ENCODE results near the gene KRTAP10-6.
A peak's percentile ranks its signal among the peaks of the same experiment; 100 is the strongest.
"Not testable (repeated sequence)": the region's sequence is repeated elsewhere in the genome, so short reads cannot be mapped to it uniquely, and the experiment has no call there.

KRTAP10-6 gene

GRCh38 chr21:44618504-44618903, 26.2 kb upstream of the KRTAP10-6 start:
- peak in 3 of 51 donors; percentile 3 to 6 (median 4) for DNase-seq

GRCh38 chr21:44617071-44617501, 24.8 kb upstream of the KRTAP10-6 start:
- no peak for DNase-seq

DNA sequence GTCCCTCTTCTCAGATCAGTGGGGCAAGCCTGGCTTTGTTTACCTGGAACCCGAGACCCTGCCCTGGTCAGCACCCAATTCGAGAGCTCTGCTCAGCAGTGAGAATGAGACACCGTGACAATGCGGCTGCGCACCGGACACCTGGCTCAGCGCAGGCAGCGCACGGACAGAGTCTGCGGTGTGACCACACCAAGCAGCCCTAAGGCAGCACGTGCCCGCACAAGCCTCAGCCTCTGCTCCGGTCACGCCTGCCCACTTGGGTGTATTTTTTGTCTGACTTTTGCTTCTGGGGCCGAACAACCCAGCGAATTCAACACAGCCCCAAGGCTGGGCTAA, 24.3 kb upstream of the KRTAP10-6 start:
- no peak for DNase-seq

DNA sequence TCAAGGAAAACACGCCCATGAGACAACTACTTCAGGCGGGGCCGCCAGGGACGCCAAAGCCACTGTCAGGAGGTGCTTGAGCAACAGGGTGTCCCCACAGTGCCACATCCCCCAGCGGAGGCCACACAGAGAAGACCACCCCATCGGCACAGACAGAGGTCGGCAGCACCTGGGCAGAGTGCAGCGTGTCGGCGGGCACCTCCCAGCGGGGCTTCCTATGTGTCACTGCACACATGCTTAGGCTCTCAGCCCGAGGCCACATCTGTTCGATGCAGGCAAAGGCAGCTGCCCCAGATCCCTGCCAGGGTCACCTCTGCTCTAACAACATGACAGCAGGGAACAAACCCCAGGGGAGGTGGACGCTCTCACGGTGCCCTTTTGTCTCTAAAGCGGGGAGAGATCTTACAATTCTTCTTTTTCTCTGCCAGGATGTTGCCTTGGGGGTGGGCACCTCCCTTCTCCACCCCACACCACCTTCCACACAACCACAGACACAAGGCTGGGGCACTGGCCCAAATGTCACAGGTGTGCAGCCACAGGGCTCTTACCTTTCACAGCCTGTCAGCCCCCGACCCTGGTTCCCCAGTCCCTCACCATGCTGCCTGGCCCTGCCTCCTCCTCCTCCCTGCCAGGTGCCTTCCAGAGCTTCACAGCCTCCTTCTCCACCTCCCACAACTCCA, 23.7 kb upstream of the KRTAP10-6 start:
- no peak for DNase-seq

DNA sequence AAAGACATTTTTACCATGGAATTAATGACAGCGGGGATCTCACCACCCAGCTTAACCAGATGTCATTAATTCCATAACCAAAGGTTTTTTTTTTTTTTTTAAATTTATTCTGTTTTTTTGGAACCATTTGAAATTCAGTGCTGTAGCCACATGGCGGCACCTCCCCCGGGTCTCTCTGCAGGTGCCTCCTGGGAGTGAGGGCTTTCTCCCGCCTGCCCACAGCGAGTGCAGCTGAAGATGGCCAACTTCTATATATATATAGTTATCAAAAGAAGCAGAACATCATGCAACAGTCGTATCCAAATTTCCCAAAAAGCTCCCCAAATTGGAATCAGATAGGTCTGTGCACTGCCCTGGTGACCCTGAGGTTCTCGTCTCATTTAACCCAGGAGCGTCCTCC, 23.2 kb upstream of the KRTAP10-6 start:
- no peak for DNase-seq

DNA sequence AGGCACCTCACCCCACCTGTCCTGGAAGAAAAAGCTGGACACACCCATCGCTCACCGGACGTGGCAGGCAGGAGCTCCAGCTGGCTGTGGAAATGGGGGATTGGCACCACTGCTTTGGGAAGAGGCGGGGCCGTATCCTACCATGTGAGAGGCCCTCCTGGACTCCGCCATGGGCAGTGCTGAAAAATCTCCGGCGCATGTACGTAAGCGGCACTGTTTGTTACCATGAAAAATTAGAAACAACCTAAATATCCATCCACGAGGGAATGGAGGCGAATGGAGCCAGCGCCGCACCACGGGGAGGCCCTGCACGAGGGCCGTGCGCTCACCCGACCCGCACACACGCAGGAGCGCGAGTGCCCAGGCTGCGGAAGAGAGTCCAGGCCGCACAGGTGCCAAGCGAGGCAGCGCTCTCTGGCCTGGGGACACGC, 22.7 kb upstream of the KRTAP10-6 start:
- no peak for DNase-seq

DNA sequence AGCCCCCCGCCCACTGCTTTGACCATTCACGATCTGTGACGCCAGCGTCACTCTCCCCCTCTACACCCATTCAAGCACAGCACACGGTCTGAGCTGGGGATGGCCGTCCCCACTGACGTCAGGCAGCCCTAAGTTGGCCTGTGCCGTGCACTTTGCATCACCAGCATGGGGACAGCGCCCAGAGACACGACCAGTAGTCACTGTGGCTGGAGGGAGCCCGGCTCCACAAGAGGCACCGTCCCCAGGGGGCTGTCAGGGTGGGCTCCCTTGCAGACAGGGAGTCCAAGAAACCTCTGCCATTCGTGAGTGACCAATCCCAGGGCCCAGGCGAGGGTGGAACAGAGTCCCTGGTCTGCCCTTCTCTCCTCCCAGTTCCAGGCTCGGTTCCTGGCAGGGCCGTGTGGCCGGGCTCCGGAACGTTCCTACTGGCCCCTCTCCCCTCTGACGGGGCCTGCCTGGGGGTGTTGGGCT, 21.9 kb upstream of the KRTAP10-6 start:
- no peak for DNase-seq

DNA sequence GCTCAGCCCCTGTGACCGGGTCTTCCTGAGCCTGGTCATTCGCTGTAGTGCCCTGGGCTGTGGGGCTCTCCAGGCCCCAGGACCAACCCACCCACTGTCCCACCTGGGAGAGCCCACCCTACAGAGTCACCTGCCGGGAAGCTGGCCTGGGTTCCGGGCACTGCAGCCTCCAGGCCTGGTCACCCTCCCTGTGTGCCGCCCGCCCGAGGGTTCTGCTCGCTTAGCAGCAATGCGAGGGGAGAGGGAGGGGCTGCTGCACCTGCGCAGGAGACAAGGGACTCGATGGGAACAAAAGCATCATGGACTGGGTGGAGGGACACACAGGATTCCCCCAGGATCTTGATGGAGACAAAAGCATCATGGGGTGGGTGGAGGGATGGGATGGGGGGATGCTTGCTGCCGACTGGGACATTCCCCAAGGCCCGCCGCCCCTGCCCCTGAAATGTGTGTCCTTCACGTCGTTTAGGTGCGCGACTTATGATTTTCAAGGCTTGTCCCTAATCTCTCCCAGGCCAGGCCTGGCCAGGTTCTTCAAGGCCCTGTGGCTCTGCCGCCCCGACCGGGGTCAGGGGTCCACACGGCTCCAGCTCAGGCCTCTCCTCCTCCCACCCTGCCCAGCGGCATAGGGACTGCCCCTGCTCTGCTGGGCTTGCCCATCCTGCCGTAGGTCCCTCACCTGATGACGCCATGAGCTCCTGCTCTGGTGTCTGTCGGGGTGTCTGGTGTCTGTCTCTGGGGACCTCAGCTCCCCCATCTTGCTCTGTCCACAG, 21.3 kb upstream of the KRTAP10-6 start:
- DNase-seq = no peak

- no peak for DNase-seq
Measured at GRCh38 chr21:44612669-44613229, 20.4 kb upstream of the KRTAP10-6 start.

- DNase-seq = no peak
Measured at GRCh38 chr21:44612029-44612486, 19.8 kb upstream of the KRTAP10-6 start, which contains the start of gene KRTAP10-8. TSS of gene KRTAP10-8 (plus strand) at chr21:44612079. CDS start at chr21:44612101, 22 bp downstream.

DNA sequence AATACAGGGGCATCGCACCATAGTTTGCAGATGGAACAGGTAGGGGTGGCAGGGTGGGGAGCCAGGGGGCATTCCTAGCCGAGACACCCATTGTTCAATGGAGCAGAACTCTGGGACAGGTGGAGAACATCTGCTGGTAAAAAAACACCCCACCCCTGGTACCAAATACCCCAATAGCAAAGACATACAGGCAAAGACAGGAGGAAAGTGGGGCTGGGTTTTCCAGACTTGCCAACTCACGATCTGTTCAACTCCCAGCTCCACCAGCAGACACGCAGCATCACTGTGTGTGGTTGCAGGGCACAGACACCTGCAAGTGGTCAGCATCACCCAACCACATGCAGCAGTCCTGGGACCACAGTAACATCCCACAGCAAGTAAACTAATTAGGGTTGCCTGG, 19.2 kb upstream of the KRTAP10-6 start:
- no peak for DNase-seq

GRCh38 chr21:44610157-44610843, 18.0 kb upstream of the KRTAP10-6 start:
- not testable (repeated sequence) for DNase-seq

- no peak for DNase-seq
Measured at GRCh38 chr21:44609193-44609592, 16.9 kb upstream of the KRTAP10-6 start.

DNA sequence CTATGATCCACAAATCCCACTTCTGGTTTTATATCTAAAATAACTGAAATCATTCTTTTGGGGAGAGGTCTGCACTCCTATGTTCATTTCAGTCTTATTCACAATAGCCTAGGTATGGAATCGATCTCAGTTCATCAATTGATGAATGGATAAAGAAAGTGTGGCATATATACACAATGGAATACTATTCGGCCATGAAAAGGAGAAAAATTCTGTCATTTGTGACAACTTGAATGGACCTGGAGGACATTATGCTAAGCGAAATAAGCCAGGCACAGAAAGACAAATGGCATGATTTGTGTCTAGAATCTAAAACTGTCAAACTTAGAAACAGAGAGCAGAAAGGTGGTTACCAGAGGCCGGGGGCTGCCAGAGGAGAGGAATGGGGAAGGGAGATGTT, 14.2 kb upstream of the KRTAP10-6 start:
- DNase-seq = no peak

GRCh38 chr21:44603911-44604310, 11.6 kb upstream of the KRTAP10-6 start:
- DNase-seq = no peak

DNA sequence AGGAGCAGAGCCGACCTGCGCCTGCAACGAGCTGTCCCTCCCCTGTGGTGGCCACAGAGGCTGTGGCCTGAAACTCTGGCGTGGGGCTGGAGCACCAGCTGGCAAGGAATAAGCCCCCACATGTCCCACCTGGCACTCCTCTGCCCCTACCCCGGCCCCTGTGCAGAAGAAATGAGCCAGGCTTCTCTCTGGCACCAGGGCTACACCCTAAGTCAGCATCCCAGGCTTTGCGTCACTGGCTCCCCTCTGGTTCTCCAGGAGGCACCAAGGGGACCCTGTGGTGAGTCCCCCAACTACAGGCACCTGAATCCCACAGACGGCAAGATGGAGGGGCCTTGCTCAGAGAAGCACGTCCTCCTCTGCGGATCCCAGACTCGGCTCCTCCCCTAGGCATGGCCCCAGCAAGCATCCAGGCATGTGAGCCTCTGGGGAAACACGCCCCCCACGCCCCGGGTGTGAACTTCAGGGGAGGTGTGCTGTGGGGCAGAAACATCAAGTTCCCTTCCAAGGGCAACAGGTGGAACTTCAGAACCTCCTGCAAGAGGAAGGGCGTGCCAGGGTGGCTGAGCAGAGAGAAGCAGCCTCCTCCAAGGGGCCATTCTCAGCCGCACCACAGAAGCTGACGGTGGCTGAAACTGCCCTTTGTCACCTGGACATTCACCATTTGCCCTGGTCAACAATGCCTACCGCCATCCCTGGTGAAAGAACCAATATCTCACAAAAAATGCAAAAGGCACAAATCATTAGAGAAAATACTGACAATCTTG, 11.0 kb upstream of the KRTAP10-6 start:
- DNase-seq = no peak

GRCh38 chr21:44602463-44602850, 10.2 kb upstream of the KRTAP10-6 start:
- DNase-seq = no peak

DNA sequence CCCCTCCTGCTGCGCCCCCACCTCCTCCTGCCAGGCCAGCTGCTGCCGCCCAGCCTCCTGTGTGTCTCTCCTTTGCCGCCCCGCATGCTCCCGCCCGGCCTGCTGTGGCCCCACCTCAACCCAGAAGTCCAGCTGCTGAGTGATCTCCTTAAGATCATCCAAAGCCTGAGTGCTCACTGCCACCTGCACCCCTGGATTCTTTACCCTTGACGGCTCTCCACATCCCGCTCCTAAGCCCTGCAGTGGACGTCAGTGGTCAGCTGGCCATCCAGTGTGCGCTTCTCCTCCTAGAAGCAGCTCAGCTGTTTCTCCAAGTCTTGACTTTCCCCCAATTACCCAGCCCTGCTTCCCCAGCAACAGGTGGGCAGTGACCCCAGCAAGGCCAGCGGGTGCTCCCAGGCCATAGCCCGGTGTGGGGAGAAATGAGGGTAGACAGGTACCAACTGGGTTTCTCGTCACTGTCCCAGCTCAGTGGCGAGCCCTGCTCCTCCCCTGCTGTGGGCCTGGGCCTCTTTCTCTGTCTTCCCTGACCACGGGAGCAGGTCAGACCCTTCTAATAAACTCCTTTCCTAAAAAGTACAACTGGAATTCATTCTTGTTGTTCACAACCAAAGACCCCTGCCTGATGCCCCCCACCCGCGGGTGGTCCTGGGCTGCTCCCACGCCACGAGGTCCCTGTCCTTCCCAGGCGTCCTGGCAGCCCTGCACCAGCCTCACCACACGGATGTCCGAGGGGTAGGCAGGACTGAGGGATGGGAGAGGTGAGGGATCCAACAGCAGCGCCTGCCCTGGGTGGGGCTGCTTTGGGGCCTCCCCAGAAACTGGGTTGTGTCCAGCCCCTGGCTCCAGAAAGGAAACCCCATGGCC, 9.5 kb upstream of the KRTAP10-6 start:
- DNase-seq = no peak

DNA sequence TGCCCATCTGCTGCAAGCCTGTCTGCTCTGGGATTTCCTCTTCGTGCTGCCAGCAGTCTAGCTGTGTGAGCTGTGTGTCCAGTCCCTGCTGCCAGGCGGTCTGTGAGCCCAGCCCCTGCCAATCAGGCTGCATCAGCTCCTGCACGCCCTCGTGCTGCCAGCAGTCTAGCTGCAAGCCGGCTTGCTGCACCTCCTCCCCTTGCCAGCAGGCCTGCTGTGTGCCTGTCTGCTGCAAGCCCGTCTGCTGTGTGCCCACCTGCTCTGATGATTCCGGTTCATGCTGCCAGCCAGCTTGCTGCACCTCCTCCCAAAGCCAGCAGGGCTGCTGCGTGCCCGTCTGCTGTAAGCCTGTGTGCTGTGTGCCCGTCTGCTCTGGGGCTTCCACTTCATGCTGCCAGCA, 8.8 kb upstream of the KRTAP10-6 start:
- DNase-seq = not testable (repeated sequence)
